Activated CD4-positive, alpha-beta T cell treated with anti-CD3 and anti-CD28 coated beads for 24 hours (primary cell): ENCODE results near the gene RUFY3.

ENCODE experiments used
- DNase-seq, 2 donors: peaks; one replicate each; pipeline ENCODE4 v3.0.0-alpha.2; 2020; ENCODE audit warnings: low read depth in 2 of 2

RUFY3 gene

DNA sequence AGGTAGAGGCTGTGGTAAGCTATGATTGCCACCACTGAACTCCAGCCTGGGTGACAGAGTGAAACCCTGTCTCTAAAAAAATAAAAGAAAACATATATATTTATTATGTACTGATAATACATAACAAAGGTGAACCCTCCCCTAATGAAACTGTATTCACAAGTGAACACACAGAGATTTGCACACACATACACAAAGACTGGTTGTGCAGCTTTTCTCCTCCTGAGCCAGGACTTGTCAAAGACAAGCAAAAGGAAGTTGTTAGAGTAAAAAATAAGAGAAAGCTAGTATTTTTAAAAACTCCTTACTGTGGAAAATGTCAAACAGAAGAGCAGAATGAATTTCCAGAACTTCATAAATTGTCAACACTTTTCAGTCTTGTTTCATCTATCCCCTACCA is 119.4 kb downstream of the RUFY3 start:
- no peak for DNase-seq

DNA sequence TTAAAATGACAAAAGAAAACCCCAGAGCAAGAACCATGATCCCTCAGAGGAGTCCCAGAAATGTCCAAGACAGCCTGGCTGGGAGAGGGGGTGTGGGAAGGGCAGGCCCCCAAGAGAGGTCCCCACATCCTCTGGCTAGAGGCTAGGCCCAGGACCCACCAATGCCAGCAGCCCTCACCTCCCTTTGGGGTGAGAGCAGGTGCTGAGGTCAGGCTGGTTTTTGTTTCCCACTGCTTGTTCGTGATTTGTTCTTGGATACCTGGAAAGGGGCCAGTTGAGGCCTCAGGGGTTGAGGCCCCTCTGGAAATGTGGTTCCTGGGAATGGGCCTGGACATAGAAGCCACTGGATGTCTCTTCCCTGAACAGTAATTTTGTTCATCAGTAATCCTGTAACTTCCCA is 120.2 kb downstream of the RUFY3 start:
- DNase-seq: no peak

DNA sequence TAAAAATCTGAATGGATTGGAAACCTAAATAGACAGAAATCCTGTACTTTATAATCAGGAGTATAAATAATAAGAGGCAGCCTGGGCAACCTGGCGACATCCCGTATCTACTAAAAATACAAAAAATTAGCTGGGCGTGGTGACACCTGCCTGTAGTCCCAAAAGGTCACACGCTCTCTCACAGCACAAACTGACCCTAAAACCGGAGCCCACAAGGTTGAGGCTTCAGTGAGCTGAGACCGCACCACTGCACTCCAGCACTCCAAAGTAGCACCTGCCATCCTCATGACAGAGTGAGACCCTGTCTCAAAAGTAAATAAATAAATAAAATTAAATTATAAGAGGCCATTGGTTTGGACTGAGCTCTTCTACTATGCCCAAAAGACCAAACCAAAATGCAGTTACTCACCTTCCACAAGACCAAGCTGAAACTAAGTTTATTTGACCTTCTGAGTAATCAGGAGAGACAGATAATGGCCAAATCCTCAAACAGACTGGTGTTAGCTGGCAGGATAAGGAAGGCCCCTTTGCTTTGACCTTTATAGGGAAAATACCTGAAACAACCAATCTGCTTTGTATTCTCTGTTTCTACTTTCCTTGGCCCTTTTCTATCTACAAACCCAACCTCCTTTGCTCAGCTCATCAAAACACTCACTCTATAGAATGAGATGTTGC is 121.1 kb downstream of the RUFY3 start:
- no peak for DNase-seq

DNA sequence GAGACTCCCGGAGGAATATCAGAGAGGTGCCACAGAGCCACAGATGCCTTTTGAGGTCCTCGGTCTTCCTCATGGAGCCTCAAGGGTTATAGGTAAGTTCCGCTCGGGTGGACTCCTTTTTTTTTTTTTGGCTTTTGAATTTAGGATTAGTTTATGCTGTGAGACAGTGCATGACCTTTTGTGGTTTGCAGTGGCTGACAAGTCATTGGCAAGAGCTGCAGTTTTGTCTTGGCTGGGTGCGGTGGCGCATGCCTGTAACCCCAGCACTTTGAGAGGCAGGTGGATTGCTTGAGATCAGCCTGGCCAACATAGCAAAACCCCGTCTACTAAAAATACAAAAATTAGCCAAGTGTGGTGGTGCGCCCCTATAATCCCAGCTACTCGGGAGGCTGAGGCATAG is 122.4 kb downstream of the RUFY3 start:
- no peak for DNase-seq

DNA sequence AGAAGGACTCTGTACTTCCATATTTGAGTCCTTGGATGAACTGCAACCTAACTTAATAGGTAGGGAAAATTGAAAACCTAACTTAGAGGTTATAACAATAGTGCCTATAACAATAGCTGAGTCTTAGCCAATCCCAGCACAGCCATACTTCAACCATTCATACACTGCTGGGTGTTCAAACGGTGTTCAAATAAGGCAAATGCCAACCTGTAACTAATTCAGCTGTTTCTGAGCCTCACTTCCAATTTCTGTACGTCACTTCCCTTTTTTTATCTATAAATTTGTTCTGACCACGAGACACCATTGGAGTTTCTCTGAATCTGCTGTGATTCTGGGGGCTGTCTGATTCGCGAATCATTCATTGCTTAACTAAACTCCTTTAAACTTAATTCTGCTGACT is 127.5 kb downstream of the RUFY3 start:
- DNase-seq: no peak

GRCh38 chr4:70855464-70855863 is 133.7 kb downstream of the RUFY3 start:
- no peak for DNase-seq
